HG02938 (cell line): ENCODE measurements around the gene GSE1.

Experiments
- ATAC-seq: cut with Tn5 transposase; IDR thresholded peaks from one replicate; pipeline ENCODE4 v1.9.1; 2021; ENCODE audit warnings: mild to moderate bottlenecking, moderate library complexity; ENCODE audit not compliant: unreplicated experiment

GSE1 gene

DNA sequence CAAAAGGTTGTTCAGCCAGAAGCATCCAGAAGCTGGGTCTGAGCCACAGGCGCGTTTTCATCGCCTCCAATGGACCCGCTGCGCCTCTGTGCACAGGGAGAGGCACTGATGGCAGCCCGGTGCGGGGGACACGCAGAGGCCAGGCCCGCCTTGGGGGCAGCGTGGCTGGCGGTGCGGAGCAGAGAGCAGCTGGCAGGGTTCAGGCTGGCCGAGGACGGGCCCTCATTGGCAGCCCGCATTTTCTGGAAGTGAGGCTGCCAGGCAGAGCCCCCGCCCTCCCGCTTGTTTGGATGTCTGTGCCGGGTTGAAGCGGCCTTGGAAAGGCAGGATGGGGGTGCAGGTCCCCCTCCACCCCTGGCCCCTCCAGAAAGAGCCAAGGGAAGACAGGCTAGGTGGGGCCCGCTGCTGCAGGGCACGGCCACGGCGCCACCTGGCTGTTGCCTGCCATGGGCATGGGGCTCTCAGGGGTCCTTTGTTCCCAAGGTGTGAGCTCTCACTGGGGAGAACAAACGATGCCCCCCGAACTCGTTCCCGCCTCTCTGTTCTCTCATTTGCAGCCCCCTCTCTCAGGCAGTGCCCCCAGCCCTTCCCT lies 18.8 kb downstream of the GSE1 start:
- no peak for ATAC-seq

DNA sequence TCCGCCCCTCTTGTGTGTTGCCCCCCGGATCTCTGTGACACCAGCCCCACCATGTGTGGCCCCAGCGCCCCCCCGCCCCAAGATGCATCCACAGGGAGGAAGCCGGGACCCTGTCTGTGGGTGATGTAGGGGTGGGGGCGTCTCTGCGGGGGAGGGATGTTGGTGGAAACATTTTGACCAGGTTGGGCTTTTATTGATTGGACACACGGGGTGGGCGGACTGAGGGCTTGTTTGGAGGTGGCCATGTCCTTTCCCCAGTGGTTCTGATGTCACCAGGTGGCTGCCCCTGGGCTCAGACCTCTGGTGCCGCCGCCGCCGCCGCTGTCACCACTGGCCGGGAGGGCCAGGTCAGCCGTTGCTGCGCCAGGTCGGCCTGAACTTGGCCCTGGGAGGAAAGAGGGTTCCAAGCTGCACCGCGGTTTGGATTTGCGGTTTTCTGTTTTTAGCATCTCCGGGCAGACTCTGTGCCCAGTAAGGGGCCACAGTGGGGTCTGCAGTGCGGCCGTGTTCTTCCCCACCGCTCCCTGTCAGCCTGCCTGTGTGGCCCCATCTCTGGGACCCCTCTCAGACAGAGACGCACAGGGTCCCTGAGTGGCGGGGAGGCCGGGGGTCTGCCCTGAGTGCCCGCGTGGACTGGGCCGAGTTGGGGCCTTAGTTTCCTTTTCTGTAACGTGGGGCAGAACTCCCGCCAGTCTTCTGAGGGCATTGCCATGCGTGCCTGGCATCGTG lies 19.8 kb downstream of the GSE1 start:
- ATAC-seq: no peak

DNA sequence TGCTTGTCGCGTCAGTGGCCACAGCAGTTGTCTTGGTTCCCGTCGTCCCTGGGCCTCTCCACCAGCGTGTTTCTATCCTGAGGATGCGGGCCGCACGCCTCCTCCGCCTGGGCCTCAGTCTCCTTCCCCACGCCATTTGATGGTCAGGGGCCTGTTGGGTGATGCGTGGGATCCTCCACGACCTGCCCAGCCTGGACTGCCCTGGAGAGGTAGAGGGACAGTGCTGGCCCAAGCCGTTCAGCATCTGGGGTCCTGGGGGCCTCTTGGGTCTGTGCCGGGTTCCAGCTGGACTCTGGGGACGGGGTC lies 20.3 kb downstream of the GSE1 start:
- no peak for ATAC-seq

DNA sequence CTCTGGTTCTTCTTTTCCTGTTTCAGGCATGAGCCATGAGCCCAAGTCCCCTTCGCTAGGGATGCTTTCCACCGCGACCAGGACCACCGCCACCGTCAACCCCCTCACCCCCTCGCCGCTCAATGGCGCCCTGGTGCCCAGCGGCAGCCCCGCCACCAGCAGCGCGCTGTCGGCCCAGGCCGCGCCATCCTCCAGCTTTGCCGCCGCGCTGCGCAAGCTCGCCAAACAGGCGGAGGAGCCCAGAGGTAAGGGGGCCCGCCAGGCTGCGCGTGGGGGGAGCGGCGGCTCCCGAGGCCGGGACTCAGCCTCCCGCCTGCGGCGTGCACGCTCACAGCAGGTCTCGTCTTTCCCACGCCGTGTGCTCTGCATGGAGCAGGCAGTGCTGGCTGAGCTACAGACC lies 20.8 kb downstream of the GSE1 start:
- no peak for ATAC-seq

DNA sequence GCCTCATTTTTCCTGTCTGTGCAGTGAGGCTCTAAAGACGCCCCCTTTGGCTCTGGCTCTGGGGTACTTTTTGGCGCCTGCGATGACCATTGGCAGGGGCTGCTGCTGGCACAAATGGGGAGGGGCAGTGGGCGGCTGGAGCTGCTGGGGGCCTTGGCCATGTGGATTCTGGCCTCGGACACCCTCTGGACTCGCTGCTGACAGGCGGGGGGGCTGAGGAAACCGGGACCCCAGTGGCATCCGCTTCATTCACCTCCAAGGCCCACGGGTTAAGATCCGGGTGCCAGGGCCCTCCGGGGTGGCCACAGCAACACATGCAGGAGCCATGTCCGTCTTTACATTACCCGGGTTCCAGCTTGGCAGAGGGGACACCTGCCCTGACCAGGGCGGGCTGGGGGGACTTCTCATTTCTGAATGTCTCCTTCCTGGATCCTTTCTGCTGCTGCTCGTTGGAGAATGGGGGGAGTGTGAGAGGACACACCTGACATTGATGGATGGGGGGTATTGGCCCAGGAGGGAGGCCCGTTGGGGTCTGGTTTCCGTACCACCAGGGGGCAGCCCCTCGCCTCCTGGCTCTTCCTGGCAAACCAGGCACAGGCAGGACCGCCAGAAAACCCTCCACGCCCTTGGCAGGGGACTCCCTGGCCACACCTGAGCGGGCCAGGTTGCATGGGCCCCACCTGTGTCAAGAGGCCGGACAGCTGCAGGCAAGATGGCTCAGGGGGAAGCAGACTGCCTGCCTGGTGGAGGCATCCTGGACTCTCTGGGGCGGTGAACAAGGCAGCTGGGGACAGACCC lies 21.8 kb downstream of the GSE1 start:
- no peak for ATAC-seq

DNA sequence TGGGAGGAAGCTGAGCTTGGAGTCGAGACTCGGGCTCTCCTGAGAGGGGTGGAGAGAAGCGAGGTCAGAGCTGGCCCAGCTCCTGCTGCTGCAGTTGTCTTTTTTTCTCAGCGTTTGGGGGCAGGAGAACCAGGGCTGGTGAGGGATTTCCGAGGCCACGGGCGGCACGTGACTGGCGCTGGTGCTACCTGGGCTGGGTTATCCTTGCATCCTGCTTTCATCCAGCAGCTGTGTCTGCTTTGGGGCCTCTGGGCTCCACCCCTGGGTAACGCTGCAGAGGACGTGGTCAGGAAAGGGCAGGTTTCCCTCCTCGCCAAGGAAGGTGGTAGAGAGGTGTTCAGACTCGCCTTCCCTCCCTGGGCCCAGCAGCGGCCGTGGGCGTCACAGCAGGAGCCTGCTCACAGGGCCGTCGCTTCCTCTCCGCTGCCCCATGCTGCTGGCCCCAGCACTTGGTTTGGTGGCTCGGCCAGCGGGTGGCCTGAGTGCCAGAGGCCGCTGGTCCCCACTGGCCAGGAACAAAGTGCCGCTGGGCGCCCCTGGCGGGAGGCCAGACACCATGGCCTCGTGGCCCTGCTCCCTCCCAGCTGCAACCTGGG lies 22.5 kb downstream of the GSE1 start:
- ATAC-seq: no peak

DNA sequence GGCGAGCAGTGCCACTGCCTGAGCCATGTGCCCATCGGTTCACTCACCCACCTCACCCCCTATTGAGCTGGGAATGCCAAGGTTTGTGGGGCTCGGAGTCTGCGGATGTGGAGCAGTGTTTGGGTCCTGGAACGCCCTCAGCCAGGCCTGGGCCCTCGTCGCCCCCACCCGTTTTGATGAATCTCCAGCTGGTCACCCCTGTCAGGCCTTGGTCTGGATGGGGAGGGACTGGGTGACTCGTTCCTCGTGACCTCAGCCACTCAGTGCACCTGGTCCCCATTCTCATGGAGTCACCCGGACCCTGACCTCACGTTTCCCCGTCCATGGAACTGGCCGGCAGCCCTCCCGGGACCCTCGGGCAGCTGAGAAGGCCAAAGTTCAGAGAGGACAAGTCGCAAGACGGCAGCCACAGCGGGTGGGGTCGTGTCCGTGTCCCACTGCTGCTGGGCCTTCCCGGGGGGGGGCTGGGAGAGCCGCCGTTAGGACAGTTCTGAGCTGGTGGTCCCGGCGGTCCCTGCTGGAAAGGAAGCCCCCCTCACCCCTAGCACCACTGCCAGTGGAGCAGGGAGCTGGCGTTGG lies 23.2 kb downstream of the GSE1 start:
- no peak for ATAC-seq

DNA sequence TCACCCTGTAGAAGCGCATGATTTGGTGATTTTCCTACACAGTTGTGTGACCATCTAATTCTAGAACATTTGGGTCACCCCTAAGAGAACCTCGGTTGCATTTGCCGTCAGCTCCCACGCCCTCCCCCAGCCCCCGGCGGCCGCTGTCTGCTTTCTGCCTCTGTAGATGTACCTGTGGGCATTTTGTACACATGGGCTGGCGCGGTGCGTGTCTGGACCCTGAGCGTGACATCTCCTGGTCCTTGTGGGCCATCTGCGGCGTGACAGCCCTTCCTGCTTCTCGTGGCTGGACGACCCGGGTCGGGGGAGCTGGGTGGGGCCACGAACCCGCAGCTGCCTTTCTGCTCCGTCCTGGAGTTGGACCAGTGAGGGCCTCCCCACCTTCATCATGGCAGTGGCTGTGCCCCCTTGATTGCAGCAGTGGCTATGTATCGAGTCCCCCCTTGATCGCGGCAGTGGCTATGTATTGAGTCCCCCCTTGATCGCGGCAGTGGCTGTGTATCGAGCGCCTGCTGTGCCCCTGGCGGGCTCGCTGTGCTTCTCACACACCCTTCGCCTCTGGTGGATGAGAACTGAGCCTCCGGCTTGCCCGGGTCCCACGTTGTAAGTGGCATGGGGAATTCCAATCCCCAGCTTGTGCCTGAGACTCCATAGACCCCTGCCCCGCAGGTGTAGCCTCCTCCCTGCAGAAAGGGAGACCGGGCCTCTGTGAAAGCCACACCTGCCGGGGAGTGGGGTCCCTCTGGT lies 24.1 kb downstream of the GSE1 start:
- no peak for ATAC-seq

DNA sequence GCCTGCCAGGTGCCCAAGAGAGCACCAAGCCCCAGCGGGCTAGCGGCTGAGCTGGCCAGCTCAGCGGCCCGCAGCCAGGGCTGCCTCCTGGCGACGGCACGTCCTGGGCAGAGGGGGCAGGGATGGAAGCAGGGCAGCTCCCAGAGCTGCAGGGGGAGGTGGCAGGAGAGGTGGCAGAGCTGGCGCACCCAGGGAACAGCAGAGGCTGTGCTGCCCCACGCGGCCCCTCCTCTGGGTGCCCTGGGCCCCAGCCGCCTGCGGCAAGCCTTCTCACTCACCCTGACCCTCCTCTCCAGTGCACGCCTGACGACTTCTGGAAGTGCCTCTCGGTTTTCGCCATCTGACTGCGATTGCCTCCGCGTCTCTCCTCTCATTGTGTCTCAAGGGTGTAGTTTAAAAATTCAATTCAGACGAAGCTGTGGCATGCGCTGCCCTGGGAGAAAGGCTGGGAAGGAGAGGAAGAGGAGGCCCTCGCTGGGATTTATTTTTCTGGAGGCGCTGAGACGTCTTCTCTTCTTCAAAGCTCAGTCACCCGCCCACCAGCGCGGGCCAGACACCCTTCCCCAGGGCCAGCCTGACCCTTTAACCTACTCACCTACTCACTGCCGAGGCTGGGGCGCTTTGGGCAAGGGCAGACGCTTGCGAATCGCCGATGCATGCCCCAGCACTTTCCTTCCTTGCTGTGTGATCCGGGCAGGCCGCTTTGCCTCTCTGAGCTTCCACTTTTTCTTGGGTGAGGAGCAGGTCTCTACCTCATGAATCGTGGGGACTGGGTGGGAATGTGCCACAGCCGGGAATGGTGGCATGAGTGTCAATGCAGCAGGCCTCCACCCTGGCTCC lies 24.9 kb downstream of the GSE1 start:
- no peak for ATAC-seq

DNA sequence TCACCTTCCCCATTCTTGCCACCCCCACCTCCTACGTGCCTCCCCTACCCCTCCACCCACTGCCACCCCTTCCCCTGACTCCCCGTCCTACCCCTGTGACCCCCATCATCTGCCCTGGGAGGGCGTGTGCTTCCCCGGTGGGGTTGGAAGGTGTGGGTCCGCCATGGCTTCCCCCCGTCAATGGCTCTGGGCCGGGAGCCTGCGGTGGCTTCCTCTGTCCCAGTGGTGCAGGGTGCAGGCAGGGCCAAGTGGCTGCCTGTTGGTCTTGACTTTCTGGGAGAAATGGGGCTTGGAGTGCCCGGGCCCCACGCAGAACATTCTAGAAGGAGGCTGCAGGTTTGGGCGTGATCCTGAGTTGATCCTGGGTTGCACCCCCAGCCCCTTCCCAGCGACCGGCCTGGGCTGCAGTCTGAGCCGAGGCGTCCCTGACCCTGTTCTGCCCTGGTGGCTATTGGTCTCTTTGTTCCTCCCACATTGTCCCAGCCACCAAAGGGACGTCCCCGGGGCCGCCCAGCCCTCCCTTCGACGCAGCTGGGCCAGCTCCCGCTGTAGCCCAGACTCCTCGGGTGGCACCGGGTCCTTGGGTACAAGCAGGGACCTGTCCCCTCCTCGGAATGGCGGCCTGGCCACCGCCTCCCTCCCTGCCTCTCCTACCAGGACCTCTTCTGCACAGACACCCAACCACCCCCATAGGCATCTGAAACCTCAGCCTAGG lies 25.7 kb downstream of the GSE1 start:
- ATAC-seq: no peak

DNA sequence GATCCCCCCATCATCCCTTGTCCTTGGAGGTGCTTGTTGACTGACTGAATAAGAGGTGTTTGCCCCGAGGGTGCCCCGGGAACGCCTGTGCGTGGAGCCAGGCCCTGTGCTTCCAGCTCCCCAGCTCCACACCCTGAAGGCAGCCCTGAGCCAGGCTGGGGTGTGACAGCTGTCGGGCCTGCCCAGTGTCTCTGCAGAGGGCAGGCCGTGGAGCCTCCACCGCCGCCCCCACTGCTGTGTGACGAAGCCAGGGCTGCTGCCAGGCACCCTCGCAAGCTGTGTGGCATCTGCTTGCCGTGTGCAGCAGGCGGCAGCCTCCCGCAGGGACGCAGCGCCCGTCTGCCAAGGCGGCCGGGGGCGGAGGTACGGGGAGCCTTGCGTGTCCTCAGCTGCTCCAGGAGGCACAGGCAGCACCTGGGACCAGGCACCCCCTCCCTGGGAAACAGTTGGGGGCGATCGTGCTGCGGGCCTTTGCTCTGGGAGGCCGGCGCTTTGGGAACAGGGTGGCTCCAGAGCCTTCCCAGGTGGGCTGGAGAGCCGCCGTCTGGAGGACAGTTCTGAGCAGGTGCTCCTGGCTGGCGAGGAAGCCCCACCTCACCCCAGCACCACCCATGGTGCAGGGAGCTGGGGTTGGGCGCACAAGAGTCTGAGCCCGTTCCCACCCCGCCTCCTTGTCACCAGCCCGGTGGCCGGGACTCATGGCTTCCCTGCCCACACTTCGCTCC lies 26.6 kb downstream of the GSE1 start:
- no peak for ATAC-seq

DNA sequence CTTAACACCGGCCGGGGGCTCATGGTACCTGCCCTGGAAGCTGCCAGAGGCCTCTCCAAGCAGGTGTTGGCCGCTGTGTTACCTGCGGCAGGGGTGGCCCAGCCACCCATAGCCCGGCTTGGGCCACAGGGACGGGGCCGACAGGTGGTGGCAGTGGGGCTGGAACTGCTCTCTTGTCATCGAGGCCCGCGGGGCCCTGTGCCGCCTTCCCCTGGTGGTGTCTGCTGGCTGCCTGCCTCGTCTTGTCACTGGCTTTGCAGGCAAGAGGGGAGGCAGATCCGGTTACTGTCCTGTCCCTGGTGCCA lies 27.1 kb downstream of the GSE1 start:
- ATAC-seq: no peak

DNA sequence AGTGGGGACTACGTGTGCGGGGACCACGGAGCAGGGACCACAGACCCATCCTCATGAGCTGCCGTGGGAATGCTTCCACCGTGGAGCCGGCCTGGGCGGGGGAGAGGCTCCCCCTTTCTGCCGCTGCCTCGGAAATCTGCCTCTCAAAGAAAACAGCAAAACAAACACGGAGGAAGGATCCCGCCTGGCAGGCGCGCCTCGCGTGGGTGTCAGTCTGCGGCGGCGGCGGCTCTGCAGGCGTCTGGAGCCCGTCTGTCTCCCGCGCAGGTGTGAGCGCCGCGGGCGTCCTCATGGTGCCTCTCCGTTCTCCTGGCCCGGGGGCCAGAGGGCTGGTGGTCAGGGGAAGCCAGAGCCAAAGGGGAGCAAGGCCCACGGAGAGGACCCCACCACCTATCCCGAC lies 27.5 kb downstream of the GSE1 start:
- ATAC-seq: no peak

DNA sequence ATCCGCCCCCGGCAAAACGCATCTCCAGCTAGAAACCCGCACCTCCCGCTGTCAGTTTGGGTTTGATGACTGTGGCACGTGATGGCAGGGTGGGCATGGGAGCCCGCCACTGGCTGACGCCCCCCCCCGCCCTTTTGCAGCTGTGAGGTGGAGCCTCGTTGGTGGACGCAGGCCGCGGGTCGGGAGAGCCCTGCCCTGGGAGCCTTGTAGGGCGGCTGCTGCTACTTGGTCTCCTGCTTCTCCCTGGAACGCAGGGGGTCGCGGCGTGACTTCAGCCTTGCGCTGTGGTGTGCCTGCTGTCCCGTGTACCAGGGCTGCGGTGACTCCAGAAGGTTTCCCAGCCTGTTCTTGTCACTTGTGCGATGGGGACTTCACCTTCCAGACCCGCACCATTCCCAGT lies 28.2 kb downstream of the GSE1 start:
- no peak for ATAC-seq

DNA sequence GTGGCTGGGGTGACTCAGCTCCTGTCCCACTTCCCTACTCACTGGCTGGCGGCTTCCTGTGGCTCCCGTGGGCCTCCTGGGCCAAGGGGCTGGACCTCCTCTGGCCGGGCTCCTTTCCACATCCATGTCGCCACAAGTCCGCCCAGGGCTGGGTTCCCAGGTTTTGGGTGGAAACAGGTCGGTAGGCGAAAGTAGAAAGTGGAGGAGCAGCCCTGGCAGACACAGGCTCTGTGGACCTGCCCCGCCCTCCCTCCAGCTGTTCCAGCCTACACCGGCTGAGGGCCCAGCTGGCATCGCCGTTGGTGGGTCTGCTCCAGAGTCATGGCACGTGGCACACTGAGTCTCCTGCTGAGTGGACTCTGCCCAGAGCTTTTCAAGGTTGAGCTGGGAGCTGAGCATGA lies 28.7 kb downstream of the GSE1 start:
- ATAC-seq: no peak

DNA sequence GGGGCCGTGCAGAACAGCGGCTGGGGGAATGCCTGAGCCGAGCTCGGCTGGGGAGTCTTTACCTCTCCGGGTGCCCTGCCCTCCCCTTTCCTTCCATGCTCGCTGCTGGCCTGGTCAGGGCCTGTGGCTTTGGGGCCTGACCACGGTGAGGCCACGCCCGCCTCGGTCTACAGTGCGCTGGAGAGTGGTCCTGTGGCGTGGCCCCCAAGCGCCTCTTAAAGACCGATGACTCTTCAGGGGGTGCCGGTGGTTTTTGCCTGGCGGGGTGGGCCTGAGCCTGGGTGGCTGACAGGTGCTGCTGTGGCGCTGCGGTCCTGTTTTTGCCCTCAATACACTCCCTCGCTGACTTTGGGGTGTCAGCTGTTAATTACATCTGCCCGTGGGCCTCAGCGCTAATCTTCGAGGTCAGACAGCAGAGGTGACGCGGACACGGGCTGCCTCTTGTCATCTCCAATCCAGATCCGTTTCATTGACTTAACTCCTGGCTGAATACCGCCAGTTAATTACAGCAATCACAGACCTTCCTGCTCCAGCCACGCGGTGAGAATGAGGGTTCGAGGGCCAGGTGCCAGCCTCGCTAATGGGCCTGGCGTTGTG lies 29.7 kb downstream of the GSE1 start:
- ATAC-seq: no peak

DNA sequence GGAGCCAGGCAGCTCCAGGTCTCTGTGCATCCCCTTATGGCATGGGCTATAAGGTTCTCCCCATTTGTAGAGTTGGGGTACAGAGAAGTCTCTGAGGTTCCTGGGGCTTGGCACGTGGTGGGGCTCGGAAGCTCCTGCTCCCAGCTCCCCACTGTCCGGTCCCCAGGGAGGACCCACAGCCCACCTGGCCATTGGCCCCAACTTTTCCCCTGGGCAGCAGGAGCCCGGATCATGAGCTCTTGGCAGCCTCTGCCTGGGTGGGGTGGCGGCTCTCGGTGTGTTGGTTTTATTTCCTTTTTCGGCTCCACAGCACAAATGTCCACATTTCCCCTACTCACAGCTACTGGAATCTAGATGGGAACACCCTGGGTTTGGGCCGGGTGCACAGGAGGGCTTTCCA lies 30.5 kb downstream of the GSE1 start:
- no peak for ATAC-seq

DNA sequence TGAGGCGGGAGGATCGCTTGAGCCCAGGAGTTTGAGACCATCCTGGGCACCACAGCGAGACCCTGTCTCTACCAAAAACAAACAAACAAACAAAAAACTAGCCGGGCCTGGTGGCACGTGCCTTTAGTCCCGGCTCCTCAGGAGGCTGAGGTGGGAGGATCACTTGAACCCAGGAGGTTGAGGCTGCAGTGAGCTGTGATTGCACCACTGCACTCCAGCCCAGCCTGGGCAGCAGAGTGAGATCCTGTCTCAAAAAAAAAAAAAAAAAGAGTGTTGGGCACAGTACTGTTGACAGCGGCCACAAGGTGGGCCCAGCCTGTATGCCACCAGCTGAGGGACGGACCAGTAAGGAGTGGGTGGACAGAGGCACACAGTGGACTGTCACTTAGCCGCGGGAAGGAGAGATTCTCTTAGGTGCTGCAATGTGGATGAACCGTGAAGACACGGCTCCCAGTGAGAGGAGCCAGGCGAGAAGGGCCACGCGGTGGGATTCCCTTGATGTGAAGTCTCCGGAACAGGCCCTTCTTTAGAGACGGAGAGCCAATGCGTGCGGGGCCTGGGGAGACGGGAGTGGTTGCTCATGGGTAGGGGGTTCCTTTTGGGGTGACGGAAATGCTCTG lies 31.1 kb downstream of the GSE1 start:
- no peak for ATAC-seq
